Measurements from ENCODE around the gene VSTM2B. TPM values are rescaled to one million over a fixed set of nuclear protein-coding genes. Genes with fewer than 3 reads are reported as not detected.

Gene VSTM2B
- total and polyA plus RNA-seq, 2 of the 4 experiments (the other 2 are of a cell fraction) = not detected

DNA sequence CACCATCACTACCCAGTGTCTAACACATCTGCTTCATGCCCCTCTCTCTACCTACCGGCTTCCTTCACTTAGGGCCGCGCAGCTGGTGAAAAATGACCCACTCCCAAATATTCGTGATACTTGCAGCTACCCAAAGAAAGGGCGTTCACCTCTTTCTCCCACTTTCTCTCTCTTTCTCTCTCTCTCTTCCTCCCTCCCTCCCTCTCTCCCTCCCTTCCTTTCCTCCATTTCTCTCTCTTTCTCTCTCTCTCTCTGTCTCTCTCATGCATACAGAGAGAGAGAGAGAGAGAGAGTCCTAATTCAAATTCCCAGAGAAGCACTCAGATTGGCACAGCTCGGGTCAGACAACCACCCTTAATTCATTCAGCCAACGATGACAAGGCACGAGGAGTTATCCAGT is 52.6 kb downstream of the VSTM2B start:
- no peaks in the 10 kb centered on the region for H3K9me1 ChIP-seq (ENCODE audit: insufficient read depth, low read length)
- dilution Hi-C loops (cut with HindIII; ENCODE audit: low sequenced_read_pairs, unreplicated experiment) = no loop called here
- POLR2A ChIA-PET (ENCODE audit: unreplicated experiment) = no interaction called here

More for the DNA sequence above, 52.6 kb downstream of the VSTM2B start:
- DNase-seq = no peak
- TF ChIP-seq POLR2A (IDR thresholded peaks at IDR 0.05; ENCODE audit: low read depth, low read length) = no peak
- no peak for TF ChIP-seq RAD21 (IDR thresholded peaks at IDR 0.05; ENCODE audit: low read length)
- TF ChIP-seq MAFK (IDR thresholded peaks at IDR 0.05; ENCODE audit: low read depth, low read length) = no peak
- TF ChIP-seq RFX5 (IDR thresholded peaks at IDR 0.05; ENCODE audit: low read depth, low read length) = no peak
- TF ChIP-seq FOS (IDR thresholded peaks at IDR 0.05; ENCODE audit: low read depth, low read length) = no peak
- TF ChIP-seq, protein P1, sequence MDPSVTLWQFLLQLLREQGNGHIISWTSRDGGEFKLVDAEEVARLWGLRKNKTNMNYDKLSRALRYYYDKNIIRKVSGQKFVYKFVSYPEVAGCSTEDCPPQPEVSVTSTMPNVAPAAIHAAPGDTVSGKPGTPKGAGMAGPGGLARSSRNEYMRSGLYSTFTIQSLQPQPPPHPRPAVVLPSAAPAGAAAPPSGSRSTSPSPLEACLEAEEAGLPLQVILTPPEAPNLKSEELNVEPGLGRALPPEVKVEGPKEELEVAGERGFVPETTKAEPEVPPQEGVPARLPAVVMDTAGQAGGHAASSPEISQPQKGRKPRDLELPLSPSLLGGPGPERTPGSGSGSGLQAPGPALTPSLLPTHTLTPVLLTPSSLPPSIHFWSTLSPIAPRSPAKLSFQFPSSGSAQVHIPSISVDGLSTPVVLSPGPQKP (IDR thresholded peaks at IDR 0.05; ENCODE audit: borderline replicate concordance, low read depth, low read length) = no peak
- TF ChIP-seq SMC3 (IDR thresholded peaks at IDR 0.05; ENCODE audit: low read depth, low read length) = no peak
- TF ChIP-seq CEBPB (IDR thresholded peaks at IDR 0.05; ENCODE audit: low read depth, low read length) = no peak
- TF ChIP-seq RCOR1 (IDR thresholded peaks at IDR 0.05; ENCODE audit: insufficient replicate concordance, low read length) = no peak
- no peak for TF ChIP-seq MAZ (IDR thresholded peaks at IDR 0.05; ENCODE audit: borderline replicate concordance, low read depth, low read length)
- TF ChIP-seq, protein P2, sequence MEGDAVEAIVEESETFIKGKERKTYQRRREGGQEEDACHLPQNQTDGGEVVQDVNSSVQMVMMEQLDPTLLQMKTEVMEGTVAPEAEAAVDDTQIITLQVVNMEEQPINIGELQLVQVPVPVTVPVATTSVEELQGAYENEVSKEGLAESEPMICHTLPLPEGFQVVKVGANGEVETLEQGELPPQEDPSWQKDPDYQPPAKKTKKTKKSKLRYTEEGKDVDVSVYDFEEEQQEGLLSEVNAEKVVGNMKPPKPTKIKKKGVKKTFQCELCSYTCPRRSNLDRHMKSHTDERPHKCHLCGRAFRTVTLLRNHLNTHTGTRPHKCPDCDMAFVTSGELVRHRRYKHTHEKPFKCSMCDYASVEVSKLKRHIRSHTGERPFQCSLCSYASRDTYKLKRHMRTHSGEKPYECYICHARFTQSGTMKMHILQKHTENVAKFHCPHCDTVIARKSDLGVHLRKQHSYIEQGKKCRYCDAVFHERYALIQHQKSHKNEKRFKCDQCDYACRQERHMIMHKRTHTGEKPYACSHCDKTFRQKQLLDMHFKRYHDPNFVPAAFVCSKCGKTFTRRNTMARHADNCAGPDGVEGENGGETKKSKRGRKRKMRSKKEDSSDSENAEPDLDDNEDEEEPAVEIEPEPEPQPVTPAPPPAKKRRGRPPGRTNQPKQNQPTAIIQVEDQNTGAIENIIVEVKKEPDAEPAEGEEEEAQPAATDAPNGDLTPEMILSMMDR (conservative IDR thresholded peaks at IDR 0.05; ENCODE audit: low read depth, low read length) = no peak
- TF ChIP-seq, protein P3, sequence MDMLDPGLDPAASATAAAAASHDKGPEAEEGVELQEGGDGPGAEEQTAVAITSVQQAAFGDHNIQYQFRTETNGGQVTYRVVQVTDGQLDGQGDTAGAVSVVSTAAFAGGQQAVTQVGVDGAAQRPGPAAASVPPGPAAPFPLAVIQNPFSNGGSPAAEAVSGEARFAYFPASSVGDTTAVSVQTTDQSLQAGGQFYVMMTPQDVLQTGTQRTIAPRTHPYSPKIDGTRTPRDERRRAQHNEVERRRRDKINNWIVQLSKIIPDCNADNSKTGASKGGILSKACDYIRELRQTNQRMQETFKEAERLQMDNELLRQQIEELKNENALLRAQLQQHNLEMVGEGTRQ (IDR thresholded peaks at IDR 0.05; ENCODE audit: low read depth, low read length) = no peak
- no peak for TF ChIP-seq CHD1 (IDR thresholded peaks at IDR 0.05; ENCODE audit: low read depth, low read length)
- no peak for TF ChIP-seq NFE2L2 (IDR thresholded peaks at IDR 0.05; ENCODE audit: low read depth, low read length)
- no peak for TF ChIP-seq BHLHE40 (IDR thresholded peaks at IDR 0.05; ENCODE audit: low read depth, low read length)
- TF ChIP-seq MXI1 (IDR thresholded peaks at IDR 0.05; ENCODE audit: borderline replicate concordance, low read depth, low read length) = no peak
- Histone ChIP-seq H3K4ac (ENCODE audit: low read depth, low read length) (no peak overlapping the region), H4K8ac (ENCODE audit: low read depth in 2 of 2, low read length in 2 of 2) (no peak overlapping the region), H3K14ac (replicated peaks; ENCODE audit: low read depth, low read length) (no peak overlapping the region), H3K9me3 (ENCODE audit: control insufficient read depth, insufficient read depth, low read length) (no peaks in the 10 kb centered on the region), H2BK120ac (ENCODE audit: low read depth, low read length) (no peak overlapping the region), H2AK5ac (ENCODE audit: low read depth, low read length) (no peak overlapping the region), H2BK20ac (ENCODE audit: low read depth, low read length) (no peak overlapping the region), H3K9ac (ENCODE audit: low read depth, low read length) (no peak overlapping the region), H2AK9ac (replicated peaks; ENCODE audit: low read depth, low read length, poor library complexity) (no peak overlapping the region), H3K79me1 (ENCODE audit: low read depth in 1 of 2, low read length in 2 of 2) (no peaks in the 10 kb centered on the region), H3K18ac (ENCODE audit: low read depth, low read length) (no peak overlapping the region), H4K20me1 (ENCODE audit: insufficient read depth, low read length) (no peaks in the 10 kb centered on the region), H2BK5ac (ENCODE audit: low read depth, low read length, poor library complexity, severe bottlenecking) (no peak overlapping the region), H3K27me3 (ENCODE audit: control insufficient read depth, insufficient read depth, low read length) (peaks cover 6% of the 10 kb centered on the region; the same call in 1 of the 2 replicates), H3K4me2 (ENCODE audit: low read depth, low read length) (no peak overlapping the region), H3K27ac (ENCODE audit: insufficient read depth, low read length) (no peak overlapping the region), H2BK15ac (ENCODE audit: low read depth, low read length) (no peak overlapping the region), H3K56ac (ENCODE audit: extremely low read depth, insufficient read depth, low read length) (no peak overlapping the region), H3K36me3 (ENCODE audit: control insufficient read depth, insufficient read depth, low read length) (no peaks in the 10 kb centered on the region), H4K5ac (ENCODE audit: low read depth, low read length) (no peak overlapping the region), H3K4me3 (ENCODE audit: insufficient read depth, low read depth, low read length) (no peak overlapping the region), H3K4me1 (ENCODE audit: control insufficient read depth, insufficient read depth, low read length) (no peaks in the 10 kb centered on the region), H3K23ac (ENCODE audit: low read depth, low read length) (no peak overlapping the region), H4K91ac (ENCODE audit: insufficient read depth, low read depth, low read length) (no peak overlapping the region), H2AFZ (replicated peaks; ENCODE audit: low read length, poor library complexity) (no peak overlapping the region)
- CTCF ChIA-PET = no interaction called here
- no TSS peak for BruUV-seq (replicated peaks)
- in situ Hi-C loops (cut with MboI; ENCODE audit: low sequenced_read_pairs) (no loop called here), intact Hi-C loops (cut with micrococcal nuclease) (no loop called here)
- WGBS, 2 experiments (ENCODE audit: extremely low coverage in 2 of 2, insufficient read length in 1 of 2) = no CpG with 5 or more reads among the region's 8 CpGs
- no peak for ATAC-seq (ENCODE audit: low read depth)

Data from IMR-90 (cell line).